ENCODE results near the gene ERI2.
A peak's percentile ranks its signal among the peaks of the same experiment; 100 is the strongest.
"Not testable (repeated sequence)": the region's sequence is repeated elsewhere in the genome, so short reads cannot be mapped to it uniquely, and the experiment has no call there.

Gene ERI2

DNA sequence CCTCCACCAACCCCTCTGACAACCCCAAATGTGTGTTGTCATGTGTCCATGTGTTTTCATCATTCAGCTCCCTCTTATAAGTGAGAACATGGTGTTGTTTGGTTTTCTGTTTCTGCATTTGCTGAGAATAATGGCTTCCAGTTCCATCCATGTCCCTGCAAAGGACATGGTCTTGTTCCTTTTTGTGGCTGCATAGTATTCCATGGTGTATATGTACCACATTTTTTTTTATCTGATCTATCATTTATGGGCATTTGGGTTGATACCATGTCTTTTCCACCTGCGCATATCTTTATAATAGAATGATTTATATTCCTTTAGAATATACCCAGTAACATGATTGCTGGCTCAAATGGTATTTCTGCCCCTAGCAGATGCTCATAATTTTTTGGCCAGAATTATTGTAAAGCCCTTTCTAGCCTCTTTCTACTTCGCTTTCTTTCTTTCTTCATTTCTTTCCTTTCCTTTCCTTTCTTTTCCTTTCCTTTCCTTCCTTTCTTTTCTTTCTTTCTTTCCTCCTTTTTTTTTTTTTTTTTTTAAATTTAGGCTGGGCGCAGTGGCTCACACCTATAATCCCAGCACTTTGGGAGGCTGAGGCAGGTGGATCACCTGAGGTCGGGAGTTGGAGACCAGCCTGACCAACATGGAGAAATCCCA lies 12.8 kb upstream of the ERI2 start:
- no peak for DNase-seq

- peak; percentile 73 for DNase-seq
These were observed 8.5 kb upstream of the ERI2 start for GRCh38 chr16:20814784-20815183.

- no peak for DNase-seq
These were observed 6.2 kb upstream of the ERI2 start for GRCh38 chr16:20812510-20812909.

- DNase-seq, result no peak
These were observed 5.7 kb upstream of the ERI2 start for GRCh38 chr16:20811889-20812439.

GRCh38 chr16:20807862-20808261 lies 1.6 kb upstream of the ERI2 start:
- DNase-seq, result no peak

DNA sequence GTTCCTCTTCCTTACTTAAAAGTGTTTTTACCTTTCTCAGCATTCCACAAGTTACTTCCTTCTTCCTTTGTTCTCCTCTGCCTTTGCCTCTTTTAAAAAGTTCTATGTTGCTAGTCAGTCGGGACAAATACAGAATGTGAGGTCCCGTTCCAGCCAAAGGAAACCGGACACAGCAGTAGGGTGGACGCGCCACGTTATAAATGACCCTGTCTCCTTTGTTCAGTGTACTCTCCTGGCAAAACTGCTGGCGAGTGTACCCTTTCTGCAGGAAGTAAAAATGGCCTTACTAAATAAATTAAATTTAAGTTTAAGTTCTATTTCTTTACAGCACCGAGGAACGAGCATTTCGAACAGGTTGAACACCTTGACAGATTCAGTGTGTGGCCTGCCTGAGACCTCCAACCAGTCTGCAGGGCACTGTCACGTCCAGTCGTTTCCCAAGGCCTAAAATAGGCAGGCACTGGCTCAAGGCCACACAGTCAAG lies 546 bp downstream of the ERI2 start:
- not testable (repeated sequence) for DNase-seq

GRCh38 chr16:20803561-20804214 lies 2.6 kb downstream of the ERI2 start:
- DNase-seq, result no peak

GRCh38 chr16:20803192-20803560 lies 3.1 kb downstream of the ERI2 start:
- no peak for DNase-seq

DNA sequence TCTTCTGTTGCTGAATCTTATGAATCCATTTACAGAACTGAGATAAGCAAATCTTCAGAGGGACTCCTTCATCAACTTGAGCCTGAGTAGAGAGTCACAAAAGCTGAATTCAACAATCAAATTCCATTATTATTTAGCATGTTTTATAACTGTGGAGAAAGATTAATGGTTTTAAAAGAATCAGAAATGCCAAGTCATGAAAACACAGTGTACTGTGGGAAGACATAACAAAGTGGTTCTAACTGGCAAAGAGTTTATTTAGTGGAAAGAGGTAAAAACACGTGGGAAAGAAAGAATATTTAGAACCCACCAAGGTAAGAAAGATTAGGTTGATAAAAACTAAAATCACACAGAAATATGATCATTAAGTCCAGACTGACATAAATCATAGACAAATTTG lies 5.0 kb downstream of the ERI2 start:
- no peak for DNase-seq

GRCh38 chr16:20799599-20799998 lies 6.7 kb downstream of the ERI2 start:
- peak; percentile 19 for DNase-seq

DNA sequence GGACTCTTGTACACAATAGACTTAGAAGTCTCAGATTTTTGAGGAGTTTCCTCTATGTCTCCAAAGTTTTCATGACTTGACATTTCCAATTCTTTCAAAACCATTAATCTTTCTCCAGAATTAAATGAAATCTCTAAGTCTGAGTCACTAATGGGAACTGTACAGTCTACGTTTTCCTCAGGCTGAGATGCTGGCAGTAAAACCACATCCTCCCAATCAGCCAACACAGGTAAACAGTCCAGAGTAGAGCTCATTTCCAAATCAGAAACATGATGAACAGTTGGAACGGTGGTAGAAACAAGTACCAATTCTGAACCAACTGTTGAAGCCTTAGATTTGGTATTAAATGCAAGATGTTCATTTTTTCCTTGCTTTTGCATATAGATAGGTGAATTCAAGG lies 7.9 kb downstream of the ERI2 start:
- no peak for DNase-seq

DNA sequence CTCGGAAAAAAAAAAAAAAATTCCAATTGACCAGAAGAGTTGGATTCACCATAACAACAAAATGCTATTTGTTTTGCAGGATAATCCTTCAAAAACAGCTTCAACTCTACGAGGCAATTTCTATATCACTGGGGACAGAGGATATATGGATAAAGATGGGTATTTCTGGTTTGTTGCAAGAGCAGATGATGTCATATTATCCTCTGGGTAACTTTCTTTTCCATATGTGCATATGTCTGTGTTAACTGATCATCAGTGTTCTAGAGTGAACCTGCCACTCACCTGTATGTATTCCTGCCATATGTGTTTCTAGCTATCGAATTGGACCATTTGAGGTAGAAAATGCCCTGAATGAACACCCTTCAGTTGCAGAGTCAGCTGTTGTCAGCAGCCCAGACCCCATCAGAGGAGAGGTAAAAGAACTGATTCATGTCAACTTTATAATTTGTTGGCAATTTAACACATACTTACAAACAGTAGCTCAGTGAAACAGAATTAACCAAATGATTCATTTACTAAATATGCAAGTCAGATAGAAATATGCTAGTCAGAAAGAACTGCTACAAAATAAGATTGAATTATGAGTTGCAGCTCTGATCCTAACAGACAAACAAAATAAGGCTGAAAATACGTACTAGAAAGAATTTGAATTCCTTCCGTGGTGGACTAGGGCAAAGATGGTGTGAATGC lies 14.2 kb downstream of the ERI2 start:
- no peak for DNase-seq

- DNase-seq, result no peak
These were observed 17.1 kb downstream of the ERI2 start for GRCh38 chr16:20789130-20789529.

DNA sequence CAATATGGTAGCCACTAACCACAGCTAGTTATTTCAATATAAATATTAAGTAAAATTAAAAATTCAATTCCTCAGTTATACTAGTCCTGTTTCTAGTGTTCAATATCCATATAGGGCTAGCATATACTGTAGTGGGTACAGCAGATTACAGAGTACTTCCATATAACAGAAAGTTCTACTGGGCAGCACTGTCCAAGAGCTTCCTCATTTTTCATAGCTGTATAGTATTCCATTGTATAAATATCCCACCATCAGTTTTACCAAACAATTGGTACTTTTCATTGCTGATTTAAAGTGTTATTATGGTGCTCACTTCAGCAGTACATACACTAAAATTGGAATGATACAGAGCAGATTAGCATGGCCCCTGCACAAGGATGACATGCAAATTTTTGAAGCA lies 22.1 kb downstream of the ERI2 start:
- no peak for DNase-seq

DNA sequence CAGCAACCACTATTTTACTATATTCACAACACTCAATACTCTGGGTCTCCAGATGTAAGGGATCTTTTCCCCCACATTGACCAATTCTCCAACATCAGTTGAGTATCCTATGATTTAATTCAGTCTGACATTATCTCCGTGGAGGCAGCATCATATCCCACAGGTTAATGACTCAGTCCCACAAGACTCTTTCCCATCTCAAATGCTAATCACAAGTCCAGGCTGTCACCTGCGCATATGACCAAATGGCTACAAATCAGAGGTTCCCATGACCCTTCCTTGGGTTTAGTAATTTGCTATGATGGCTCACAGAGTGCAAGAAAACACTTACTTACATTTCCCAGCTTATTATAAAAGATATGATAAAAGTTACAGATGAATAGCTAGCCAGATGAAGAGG lies 23.8 kb downstream of the ERI2 start:
- DNase-seq, result no peak

GRCh38 chr16:20781697-20782096 lies 24.6 kb downstream of the ERI2 start:
- DNase-seq, result no peak

DNA sequence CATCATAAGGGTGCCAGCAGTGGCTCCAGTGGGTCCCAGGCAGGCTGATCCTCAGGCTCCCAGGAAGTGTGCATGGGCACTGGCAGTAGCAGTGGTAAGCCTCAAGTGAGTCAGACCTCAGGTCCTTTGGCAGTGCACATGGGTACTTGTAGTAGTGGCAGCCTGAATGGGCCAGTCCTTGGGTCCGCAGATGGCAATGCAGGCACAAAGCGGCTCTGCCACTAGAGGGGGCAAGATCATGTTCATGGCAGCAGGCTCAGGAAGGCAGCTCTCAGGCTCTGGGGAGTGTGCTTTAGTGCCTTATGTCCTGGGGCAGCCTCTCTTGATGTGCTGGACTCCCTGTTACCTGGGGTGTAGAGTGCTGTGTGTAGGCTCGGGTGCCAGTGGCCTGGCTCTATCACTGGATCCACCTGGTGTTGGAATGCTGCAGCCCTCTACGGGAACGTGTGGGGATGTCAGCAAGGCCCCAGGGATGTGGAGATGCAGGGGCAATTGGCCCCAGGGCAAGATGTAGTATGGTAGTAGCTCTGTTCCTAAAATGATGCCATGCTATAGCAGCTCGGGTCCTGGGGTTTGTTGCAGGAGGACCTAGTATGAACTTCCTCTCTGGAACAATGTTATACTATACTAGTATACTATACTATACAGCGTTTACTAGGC lies 31.4 kb downstream of the ERI2 start:
- DNase-seq, result peak; percentile 10

- DNase-seq, result no peak
These were observed 32.6 kb downstream of the ERI2 start for GRCh38 chr16:20773679-20774078.

- DNase-seq, result no peak
These were observed 37.5 kb downstream of the ERI2 start for GRCh38 chr16:20768818-20769217.

GRCh38 chr16:20768121-20768520 lies 38.2 kb downstream of the ERI2 start:
- no peak for DNase-seq

DNA sequence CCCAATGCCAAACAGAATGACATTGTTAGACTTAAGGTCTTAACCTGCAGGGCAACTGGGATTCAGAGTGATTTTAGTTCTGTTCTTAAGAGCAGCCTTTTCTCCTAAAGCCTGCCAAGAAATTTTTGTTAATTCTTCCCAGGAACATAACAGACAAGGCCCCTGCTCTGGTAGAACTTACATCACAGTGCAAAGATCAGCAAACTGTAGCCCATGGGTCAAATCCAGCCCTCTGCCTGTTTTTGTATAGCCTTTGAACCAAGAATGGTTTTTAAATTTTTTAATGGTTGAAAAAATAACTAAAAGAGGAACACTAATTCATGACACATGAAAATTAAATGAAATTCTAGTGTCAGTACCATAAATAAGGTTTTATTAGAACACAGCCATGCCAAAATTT lies 38.7 kb downstream of the ERI2 start:
- DNase-seq, result no peak

DNA sequence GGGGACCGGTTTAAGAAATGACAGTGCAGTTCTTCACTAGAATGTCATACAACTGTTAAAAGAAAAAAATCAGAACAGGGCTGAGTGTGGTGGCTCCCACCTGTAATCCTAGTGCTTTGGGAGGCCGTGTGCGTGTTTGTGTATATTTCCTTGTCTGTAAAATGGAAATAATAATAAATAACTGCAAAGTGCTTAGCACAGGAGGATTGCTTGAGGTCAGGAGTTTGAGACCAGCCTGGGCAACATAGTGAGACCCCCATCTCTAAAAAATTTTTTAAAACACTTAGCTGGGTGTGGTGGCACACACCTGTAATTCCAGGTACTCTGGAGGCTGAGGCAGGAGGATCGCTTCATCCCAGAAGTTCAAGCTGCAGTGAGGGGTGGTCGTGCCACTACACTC lies 40.0 kb downstream of the ERI2 start:
- no peak for DNase-seq

GRCh38 chr16:20765732-20766131 lies 40.5 kb downstream of the ERI2 start:
- no peak for DNase-seq
